ENCODE data around the gene THY1. TPM values are rescaled to one million over a fixed set of nuclear protein-coding genes. Genes with fewer than 3 reads are reported as not detected.
"Not testable (repeated sequence)": the region's sequence is repeated elsewhere in the genome, so short reads cannot be mapped to it uniquely, and the experiment has no call there.

The THY1 gene
- total RNA-seq, 4 donors from 2014 or later, result 14.1 to 43.4 (median 30.6) TPM

DNA sequence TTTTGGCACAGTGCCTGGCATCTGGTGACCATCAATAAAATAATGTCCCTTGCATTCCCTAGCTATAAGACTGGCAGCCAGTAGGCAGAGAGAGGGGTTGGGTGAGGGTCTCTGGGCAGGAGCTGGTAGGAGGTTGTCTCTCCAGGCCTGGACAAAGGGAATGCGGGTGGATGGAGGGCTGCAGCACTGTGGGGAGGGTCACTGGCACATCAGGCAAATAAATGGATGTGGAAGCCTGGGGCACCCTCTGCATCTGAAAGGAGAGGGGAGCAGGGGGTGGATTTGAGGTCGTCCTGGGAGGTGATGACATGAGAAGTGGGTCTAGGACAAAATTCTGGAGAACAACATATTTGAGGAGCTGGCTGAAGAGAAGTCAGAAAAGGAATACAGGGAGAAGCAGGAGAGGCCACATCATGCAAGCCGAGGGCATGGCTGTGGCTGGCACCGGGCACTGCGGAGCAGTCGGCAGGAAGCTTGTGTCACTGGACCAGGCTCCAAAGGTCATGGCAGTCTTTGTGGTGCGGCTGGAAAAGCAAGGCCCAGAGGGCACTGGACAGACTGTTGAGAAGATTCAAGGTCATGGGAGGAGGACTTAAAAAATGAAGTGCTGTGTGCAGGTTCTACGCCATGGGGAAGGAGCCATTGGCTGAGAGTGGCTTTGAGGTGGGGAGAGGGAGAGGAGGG is 36.5 kb upstream of the THY1 start:
- Histone ChIP-seq H3K4me3 (replicated peaks in 1 of 3) (no peak overlapping the region), H3K27me3 (no peaks in the 10 kb centered on the region), H3K4me1 (peaks cover 0 to 2% of the 10 kb centered on the region in 2 donors), H3K27ac (no peak overlapping the region), H3K36me3 (no peaks in the 10 kb centered on the region), H3K9me3 (no peaks in the 10 kb centered on the region)
- no peak for DNase-seq
- TF ChIP-seq, protein P1, sequence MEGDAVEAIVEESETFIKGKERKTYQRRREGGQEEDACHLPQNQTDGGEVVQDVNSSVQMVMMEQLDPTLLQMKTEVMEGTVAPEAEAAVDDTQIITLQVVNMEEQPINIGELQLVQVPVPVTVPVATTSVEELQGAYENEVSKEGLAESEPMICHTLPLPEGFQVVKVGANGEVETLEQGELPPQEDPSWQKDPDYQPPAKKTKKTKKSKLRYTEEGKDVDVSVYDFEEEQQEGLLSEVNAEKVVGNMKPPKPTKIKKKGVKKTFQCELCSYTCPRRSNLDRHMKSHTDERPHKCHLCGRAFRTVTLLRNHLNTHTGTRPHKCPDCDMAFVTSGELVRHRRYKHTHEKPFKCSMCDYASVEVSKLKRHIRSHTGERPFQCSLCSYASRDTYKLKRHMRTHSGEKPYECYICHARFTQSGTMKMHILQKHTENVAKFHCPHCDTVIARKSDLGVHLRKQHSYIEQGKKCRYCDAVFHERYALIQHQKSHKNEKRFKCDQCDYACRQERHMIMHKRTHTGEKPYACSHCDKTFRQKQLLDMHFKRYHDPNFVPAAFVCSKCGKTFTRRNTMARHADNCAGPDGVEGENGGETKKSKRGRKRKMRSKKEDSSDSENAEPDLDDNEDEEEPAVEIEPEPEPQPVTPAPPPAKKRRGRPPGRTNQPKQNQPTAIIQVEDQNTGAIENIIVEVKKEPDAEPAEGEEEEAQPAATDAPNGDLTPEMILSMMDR (IDR thresholded peaks at IDR 0.05), result no peak
- no peak for TF ChIP-seq POLR2A (IDR thresholded peaks at IDR 0.05)
- intact Hi-C loops (cut with DNase I), result no loop called here
- 93 to 95% methylated on average over 8 of the region's 8 CpGs for WGBS, 2 donors

DNA sequence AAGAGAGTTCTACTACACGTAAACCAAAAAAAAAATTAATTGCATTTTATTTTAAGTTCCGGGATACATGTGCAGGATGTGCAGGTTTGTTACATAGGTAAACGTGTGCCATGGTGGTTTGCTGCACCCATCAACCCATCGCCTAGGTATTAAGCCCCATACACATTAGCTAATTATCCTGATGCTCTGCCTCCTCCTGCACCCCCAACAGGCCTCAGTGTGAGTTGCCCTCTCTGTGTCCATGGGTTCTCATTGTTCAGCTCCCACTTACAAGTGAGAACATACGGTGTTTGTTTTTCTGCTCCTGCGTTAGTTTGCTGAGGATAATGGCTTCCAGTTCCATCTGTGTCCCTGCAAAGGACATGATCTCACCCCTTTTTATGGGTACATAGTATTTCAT is 32.7 kb upstream of the THY1 start:
- DNase-seq; intact Hi-C loops (cut with DNase I); H3K9me3 ChIP-seq; H3K27ac ChIP-seq; H3K27me3 ChIP-seq; H3K36me3 ChIP-seq; H3K4me3 ChIP-seq (replicated peaks in 1 of 3); H3K4me1 ChIP-seq: not testable (repeated sequence)
- 79 to 83% methylated on average over 6 of the region's 6 CpGs for whole genome bisulfite sequencing, 2 donors

DNA sequence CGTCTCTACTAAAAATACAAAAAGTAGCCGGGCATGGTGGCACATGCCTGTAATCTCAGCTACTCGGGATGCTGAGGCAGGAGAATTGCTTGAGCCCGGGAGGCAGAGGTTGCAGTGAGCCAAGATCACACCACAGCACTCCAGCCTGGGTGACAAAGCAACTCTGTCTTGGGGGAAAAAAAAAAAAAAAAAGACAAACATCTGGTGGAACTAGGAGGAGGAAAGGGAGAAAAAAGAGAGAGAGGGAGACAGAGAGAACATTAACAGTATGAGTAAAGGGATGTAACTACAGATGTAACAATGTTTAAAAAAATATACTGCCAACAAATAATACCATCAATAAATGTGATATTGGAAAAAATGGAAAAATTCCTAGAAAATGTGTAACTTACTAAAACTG is 32.3 kb upstream of the THY1 start:
- intact Hi-C loops (cut with DNase I); H3K4me3 ChIP-seq (replicated peaks in 1 of 3); DNase-seq; H3K27me3 ChIP-seq; H3K9me3 ChIP-seq; H3K36me3 ChIP-seq; H3K4me1 ChIP-seq: not testable (repeated sequence)
- WGBS, 2 donors, result 72 to 74% methylated on average over 4 of the region's 4 CpGs
- peak overlapping the region in 1 of 3 donors; percentile 12 for H3K27ac ChIP-seq

DNA sequence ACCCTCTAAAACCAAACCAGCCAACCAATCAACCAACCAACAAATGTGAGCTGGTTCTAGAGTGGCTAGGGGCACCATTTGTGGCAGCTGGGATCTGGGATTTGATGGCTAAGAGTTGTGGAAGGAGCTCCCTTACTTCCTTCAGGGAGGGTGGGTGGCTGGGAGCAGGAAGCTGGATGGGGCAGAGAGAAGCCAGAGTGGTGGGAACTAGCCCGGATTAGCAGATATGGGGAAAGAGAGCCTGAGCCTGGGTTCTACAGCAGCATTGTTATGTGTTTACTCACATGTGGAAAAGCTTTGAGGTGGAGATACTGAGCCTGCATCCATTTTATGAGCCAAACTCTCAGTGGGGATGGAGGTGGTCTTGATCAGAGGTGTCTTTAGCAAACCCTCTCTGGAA is 30.9 kb upstream of the THY1 start:
- intact Hi-C loops (cut with DNase I), result no loop called here
- DNase-seq, result no peak
- H3K4me1 ChIP-seq, result peaks cover 0 to 10% of the 10 kb centered on the region in 2 donors
- H3K27me3 ChIP-seq, result no peaks in the 10 kb centered on the region
- no peaks in the 10 kb centered on the region for H3K36me3 ChIP-seq
- H3K27ac ChIP-seq, result peak overlapping the region in 1 of 3 donors; percentile 12
- no peaks in the 10 kb centered on the region for H3K9me3 ChIP-seq
- TF ChIP-seq, protein P1 (IDR thresholded peaks at IDR 0.05), result no peak
- no peak for TF ChIP-seq POLR2A (IDR thresholded peaks at IDR 0.05)
- H3K4me3 ChIP-seq (replicated peaks in 1 of 3), result no peak overlapping the region
- 91 to 94% methylated on average over 1 of the region's 1 CpG for WGBS, 2 donors

DNA sequence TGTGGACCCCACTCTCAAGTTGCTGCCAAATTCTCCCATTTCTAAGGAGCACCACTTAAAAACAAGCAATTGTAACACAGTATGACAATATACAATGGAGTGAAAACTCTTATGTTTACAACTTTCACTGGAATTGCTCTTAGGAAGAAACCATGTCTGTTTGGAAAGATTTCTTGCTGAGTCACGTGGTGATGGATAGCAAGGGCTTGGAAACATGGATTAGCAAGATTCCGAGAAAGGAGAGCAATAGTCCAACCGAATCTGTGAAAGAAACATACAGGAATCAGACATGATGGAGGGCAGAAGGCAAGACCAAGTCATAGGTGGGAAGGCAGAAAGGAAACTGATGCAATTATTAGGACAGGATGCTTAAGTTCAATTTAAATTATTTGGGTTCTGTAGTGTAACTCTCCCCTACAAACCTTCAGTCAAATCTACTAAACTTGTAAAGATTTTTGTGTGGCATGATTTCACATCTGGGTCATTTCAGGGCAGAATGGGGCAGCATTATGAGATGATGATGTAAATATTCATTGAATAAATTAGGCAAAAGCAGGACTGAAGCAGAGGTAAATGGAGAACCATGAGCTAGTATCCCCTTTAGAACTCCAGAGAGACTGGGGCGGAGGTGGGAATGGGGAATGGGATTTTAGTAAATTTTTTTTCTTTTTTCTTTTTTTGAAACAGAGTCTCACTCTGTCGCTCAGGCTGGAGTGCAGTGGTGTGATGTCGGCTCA is 27.8 kb upstream of the THY1 start:
- DNase-seq, result no peak
- intact Hi-C loops (cut with DNase I), result no loop called here
- H3K36me3 ChIP-seq, result no peaks in the 10 kb centered on the region
- WGBS, 2 donors, result 88 to 90% methylated on average over 6 of the region's 6 CpGs
- H3K27ac ChIP-seq, result no peak overlapping the region
- no peaks in the 10 kb centered on the region for H3K9me3 ChIP-seq
- TF ChIP-seq, protein P1 (IDR thresholded peaks at IDR 0.05), result no peak
- no peak for TF ChIP-seq POLR2A (IDR thresholded peaks at IDR 0.05)
- H3K27me3 ChIP-seq, result no peaks in the 10 kb centered on the region
- no peak overlapping the region for H3K4me3 ChIP-seq (replicated peaks in 1 of 3)
- H3K4me1 ChIP-seq, result peaks cover 0 to 10% of the 10 kb centered on the region in 2 donors

DNA sequence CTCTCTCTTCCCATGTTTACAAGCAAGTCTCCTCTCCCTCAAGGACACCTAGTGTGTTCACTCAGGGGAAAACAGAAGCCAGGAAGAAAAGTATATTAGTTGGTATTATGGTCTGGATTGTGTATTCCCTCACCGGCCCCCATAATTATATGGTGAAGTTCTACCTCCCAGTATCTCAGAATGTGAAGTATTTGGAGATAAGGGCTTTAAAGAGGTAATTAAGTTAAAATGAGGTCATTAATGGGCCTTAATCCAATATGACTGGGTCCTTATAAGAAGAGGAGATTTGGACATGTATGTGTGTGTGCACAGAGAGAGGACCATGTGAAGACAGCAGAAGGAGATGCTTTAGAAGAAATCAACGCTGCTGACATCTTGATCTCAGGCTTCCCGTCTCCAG is 26.5 kb upstream of the THY1 start:
- Histone ChIP-seq H3K4me3 (replicated peaks in 1 of 3) (no peak overlapping the region), H3K4me1 (peaks cover 0 to 9% of the 10 kb centered on the region in 2 donors), H3K27ac (no peak overlapping the region), H3K36me3 (no peaks in the 10 kb centered on the region), H3K27me3 (no peaks in the 10 kb centered on the region), H3K9me3 (no peaks in the 10 kb centered on the region)
- intact Hi-C loops (cut with DNase I), result no loop called here
- WGBS, 2 donors, result 90 to 95% methylated on average over 3 of the region's 3 CpGs
- TF ChIP-seq POLR2A (IDR thresholded peaks at IDR 0.05), result no peak
- TF ChIP-seq, protein P1 (IDR thresholded peaks at IDR 0.05), result no peak
- no peak for DNase-seq

All from thyroid gland (tissue), 4 donors.